Hepatic stellate cell (primary cell): ENCODE results near the gene ANKRD30B.
"Not testable (repeated sequence)": the region's sequence is repeated elsewhere in the genome, so short reads cannot be mapped to it uniquely, and the experiment has no call there.

Experiments used
- DNase-seq: peaks from one replicate; pipeline ENCODE4 v3.0.0; 2011; ENCODE audit warnings: low spot score

Gene ANKRD30B, protein sequence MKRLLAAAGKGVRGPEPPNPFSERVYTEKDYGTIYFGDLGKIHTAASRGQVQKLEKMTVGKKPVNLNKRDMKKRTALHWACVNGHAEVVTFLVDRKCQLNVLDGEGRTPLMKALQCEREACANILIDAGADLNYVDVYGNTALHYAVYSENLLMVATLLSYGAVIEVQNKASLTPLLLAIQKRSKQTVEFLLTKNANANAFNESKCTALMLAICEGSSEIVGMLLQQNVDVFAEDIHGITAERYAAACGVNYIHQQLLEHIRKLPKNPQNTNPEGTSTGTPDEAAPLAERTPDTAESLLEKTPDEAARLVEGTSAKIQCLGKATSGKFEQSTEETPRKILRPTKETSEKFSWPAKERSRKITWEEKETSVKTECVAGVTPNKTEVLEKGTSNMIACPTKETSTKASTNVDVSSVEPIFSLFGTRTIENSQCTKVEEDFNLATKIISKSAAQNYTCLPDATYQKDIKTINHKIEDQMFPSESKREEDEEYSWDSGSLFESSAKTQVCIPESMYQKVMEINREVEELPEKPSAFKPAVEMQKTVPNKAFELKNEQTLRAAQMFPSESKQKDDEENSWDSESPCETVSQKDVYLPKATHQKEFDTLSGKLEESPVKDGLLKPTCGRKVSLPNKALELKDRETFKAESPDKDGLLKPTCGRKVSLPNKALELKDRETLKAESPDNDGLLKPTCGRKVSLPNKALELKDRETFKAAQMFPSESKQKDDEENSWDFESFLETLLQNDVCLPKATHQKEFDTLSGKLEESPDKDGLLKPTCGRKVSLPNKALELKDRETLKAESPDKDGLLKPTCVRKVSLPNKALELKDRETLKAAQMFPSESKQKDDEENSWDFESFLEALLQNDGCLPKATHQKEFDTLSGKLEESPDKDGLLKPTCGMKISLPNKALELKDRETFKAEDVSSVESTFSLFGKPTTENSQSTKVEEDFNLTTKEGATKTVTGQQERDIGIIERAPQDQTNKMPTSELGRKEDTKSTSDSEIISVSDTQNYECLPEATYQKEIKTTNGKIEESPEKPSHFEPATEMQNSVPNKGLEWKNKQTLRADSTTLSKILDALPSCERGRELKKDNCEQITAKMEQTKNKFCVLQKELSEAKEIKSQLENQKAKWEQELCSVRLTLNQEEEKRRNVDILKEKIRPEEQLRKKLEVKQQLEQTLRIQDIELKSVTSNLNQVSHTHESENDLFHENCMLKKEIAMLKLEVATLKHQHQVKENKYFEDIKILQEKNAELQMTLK (N-terminal part only)

DNA sequence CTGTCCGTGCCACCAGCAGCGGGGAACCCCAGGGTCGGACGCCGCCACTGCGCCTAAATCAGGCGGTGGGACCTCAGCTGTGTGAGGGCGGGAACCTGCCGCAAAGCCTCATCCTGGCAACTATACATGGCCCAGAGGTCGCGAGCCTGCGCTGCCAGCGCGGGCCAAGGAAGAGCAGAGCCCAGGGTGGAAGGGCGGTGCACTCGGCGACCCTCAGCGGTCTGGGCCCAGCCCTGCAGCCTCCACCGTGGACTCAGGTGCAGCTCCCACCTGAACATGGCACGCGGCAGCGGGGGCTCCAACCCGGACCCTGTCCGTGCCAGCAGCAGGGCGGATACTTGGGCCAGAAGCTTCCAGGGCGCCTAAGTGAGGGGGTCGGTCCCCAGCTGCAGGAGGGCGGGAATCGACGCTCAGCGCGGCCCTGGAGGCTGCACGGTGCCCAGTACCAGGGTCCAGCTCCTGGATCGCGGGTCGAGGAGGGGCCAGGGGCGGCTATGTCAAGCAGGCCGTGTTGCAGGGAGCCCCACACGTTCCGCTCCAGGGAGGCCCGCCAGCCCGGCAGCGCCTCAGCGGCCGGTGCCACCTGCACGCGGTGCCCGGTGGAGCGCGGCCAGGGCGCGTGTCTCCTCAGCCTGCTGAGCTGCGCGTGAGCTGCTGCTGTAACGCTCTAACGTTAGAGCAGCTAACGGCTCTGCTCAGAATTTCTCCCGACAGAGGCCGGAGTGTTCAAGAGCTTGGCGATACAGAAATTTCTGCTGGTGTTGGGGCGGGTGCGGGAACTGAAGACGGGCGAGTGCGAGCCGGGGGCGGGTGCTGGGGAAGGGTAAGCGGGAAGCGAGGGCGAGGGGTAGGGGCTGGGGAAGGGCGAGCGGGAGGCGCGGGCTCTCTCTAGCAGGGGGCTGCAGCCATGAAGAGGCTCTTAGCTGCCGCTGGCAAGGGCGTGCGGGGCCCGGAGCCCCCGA, at the start of gene ANKRD30B:
TSS of gene ANKRD30B (plus strand) at position 660 of the 962 bp plus-strand sequence. CDS start at position 908, 248 bp downstream.
- DNase-seq: no peak

DNA sequence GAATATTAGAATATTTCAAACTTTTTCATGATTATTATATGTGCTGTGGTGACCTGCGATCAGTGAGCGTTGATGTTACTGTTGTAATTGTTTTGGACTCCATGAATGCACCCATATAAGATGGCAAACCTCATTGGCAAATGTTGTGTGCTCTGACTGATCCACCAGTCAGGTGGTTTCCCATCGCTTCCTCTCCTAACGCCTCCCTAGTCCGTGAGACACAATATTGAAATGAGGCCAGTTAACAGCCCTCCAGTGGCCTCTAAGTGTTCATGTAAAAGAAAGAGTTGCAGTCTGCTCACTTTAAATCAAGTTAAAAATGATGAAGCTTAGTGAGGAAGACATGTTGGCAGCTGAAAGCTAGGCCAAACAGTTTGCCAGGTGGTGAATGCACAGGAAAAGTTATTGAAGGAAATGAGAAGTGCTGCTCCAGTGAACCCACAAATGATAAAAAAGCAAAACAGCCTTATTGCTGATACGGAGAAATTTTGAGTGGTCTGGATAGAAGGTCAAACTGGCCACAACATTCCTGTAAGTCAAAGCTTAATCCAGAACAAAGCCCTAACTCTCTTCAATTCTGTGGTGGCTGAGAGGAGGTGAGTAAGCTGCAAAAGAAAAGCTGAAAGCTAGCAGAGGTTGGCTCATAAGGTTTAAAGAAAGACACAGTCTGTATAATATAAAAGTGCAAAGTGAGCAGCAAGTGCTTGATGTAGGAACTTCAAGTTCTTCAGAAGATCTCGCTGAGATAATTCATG, 46.5 kb upstream of the ANKRD30B start:
- DNase-seq: not testable (repeated sequence)

DNA sequence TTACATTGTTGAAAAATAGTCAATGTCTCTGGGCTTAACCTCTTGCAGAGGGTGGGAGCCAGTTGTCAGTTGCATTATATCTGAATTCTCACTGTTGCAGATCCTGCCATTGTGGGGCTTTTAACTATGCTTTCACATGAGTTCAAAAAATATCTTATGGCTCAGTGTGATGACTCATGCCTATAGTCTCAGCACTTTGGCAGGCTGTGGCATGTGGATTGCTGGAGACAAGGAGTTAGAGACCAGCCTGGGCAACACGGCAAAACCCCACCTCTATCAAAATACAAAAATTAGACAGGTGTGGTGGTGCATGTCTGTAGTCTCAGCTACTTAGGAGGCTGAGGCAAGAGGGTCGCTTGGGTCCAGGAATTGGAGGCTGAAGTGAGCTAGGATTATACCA, 38.2 kb upstream of the ANKRD30B start:
- DNase-seq: not testable (repeated sequence)

DNA sequence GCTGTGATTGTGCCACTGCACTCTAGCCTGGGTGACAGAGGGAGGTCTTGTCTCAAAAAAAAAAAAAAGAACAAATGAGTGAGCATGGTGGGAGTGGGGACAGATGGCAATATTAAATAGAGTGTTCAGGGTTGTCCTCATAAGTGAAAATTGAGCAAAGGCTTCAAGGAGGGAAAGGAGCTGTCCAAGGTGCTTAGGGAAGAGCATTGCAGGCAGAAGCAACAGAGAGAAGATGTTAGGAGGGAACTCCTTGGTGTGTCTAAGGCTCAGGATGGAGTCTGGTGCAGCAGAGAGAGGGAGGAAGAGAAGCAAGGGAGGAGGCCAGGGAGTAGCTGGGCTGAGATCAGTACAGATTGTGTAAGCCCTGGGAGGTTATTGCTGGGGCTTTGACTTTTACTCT, 26.4 kb upstream of the ANKRD30B start:
- DNase-seq: not testable (repeated sequence)

DNA sequence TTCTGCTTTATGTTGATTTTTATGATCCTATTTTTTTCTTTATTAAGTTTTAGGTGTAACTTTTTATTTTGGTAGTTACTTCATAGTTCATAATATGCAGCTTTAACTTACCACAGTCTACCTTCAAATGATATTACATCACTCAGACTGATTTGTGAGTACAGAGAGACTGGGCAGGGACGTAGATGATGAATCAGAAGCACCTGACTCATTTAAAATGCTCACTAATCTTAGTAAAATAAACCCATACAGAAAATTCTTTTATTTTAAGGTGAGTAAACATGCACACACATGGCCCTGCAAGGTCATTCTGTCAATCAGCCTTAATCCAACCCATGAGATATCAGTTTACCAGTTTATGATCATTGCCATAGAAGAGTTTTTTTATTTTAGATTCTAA, 8.9 kb upstream of the ANKRD30B start:
- not testable (repeated sequence) for DNase-seq

DNA sequence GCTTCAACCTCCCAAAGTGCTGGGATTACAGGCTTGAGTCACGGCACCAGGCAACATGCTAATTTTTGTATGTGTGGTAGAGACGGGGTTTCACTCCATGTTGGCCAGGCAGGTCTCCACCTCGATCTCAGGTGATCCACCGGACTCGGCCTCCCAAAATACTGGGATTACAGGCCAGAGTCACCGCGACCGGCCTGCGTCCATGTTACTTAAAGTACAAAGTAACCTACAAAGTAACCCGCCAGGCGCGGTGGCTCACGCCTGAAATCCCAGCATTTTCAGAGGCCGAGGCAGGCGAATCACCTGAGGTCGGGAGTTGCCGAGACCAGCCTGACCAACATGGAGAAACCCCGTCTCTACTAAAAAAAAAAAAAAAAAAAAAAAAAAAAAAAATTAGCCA, 1.1 kb upstream of the ANKRD30B start:
- DNase-seq: no peak

GRCh38 chr18:14748496-14748895, 524 bp downstream of the ANKRD30B start:
- DNase-seq: no peak

DNA sequence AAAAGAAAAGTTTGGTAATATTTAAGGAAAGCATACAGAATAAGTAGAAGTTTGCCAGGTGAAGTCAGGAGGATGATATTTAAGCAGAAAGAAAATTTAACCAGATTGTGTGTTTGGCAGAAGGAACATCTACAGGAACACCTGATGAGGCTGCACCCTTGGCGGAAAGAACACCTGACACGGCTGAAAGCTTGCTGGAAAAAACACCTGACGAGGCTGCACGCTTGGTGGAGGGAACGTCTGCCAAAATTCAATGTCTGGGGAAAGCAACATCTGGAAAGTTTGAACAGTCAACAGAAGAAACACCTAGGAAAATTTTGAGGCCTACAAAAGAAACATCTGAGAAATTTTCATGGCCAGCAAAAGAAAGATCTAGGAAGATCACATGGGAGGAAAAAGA, 15.6 kb downstream of the ANKRD30B start:
- DNase-seq: not testable (repeated sequence)

- DNase-seq: no peak
These were observed 19.5 kb downstream of the ANKRD30B start for GRCh38 chr18:14767474-14767873.

- no peak for DNase-seq
These were observed 20.3 kb downstream of the ANKRD30B start for GRCh38 chr18:14768241-14768640.

GRCh38 chr18:14769381-14769780, 21.4 kb downstream of the ANKRD30B start:
- no peak for DNase-seq

- DNase-seq: no peak
These were observed 28.8 kb downstream of the ANKRD30B start for GRCh38 chr18:14776801-14777200.

GRCh38 chr18:14781671-14782070, 33.7 kb downstream of the ANKRD30B start:
- no peak for DNase-seq

DNA sequence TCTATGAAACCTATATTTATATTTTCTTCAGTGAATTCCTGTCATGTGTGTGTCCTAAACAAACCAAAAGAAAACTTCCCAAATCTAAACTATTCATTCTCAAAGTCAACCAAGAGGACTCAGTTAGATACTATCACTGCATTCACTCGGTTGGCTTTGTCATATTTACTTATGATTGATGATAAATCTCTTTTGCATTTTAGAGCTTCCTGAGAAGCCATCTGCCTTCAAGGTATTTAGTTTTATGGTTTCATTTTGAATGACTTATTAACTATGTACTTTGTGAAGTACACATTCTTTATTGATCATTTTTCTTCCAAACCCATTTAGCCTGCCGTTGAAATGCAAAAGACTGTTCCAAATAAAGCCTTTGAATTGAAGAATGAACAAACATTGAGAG, 36.2 kb downstream of the ANKRD30B start:
- DNase-seq: no peak

DNA sequence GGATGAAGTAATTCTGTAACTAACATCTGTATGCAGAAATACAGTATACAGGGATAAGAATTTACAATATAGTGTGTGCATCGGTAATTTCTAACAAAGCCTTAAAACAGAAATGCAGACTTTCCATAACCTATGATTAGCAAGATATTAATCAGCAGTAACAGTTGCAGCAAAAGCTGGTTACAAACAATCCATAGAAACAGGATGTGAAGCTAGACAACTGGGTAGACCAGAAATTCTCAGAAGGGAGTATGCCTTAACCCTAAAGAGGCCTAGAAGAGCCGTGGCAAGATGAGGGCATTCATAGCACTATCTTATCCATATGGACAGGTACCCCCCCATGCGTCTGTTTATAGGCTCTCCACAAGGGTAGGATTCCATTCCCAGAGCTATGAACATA, 48.9 kb downstream of the ANKRD30B start:
- DNase-seq: not testable (repeated sequence)

DNA sequence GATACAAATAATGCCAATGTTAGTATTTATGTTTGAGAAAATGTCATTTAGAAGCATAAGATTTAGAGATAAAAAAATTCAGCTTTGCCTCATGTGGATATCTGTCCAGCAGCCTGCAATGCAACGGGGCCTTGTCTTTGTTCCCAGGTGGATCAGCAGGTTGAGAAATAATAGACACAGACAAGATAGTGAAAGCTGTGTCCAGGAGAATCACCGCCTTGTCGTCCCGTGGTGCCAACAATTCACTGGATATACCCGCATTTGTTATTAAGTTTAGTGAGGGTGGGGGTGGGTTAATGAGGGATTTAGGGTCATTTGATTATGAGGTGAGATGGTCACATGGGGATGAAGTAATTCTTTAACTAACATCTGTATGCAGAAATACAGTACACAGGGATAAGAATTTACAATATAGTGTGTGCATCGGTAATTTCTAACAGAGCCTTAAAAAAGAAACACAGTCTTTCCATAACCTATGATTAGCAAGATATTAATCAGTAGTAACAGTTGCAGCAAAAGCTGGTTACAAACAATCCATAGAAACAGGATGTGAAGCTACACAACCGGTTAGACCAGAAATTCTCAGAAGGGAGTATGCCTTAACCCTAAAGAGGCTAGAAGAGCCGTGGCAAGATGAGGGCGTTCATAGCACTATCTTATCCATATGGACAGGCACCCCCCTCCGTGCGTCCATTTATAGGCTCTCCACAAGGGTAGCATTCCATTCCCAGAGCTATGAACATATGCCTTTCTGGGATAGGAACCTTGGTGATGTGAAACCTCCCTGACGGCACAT, 50.2 kb downstream of the ANKRD30B start:
- not testable (repeated sequence) for DNase-seq

GRCh38 chr18:14811081-14811480, 63.1 kb downstream of the ANKRD30B start:
- DNase-seq: not testable (repeated sequence)

- DNase-seq: not testable (repeated sequence)
These were observed 79.1 kb downstream of the ANKRD30B start for GRCh38 chr18:14826972-14827632.

DNA sequence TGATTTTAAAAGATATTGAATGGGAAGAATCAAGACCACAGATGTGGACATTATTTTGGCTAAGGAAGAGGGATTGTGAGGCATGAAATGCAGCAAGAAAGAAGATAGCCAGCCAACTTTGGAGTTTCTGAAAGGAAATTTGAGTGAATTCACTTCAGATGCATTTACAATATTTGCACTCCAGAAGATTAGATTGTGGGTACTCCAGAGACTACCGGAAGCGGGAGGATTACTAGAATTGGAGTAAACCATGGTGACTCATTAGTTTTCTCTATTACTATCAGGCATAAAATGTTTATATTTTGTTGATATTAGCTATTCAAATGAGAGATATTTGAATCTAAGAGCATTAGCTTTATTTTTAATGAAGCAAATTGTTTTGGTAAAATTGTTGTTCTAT, 93.6 kb downstream of the ANKRD30B start:
- DNase-seq: not testable (repeated sequence)
